ENCODE measurements around the gene BRSK2. TPM values are rescaled to one million over a fixed set of nuclear protein-coding genes. Genes with fewer than 3 reads are reported as not detected.

BRSK2 gene
- total and polyA plus RNA-seq, 2 experiments from 2014 or later: 4.7 to 13.6 TPM

DNA sequence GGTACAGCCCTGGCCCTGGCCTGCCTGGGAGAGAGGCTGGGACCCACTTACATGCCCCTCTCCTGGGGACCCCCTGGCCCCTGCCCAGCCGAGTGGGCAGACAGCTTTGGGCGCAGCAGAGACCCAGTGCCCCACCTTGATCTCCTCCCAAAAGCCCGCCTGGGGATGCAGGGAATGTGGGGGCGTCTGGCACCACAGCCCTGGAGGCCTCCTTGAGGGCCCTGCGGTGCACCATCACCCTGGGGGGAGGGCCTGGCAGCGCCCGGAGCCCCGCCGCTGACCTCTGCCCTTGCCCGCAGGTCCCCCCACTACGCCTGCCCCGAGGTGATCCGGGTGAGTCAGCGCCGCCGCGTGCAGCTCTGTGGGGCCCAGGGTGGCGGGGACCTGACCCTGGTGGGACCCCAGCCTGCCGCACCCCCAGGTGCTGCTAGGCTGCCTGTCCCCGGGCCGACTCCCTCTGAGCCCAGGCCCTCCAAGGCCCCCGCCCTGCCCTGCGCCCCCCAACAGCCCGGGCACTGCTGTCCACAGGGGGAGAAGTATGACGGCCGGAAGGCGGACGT, 53.2 kb downstream of the BRSK2 start:
- no peaks in the 10 kb centered on the region for H3K9me3 ChIP-seq (ENCODE audit: low read depth)
- H4K20me1 ChIP-seq (ENCODE audit: insufficient read depth, poor library complexity, severe bottlenecking): no peaks in the 10 kb centered on the region
- H3K4me3 ChIP-seq: no peak overlapping the region
- TF ChIP-seq EZH2phosphoT487 (IDR thresholded peaks at IDR 0.05; ENCODE audit: low read depth, severe bottlenecking, unreplicated experiment): no peak
- TF ChIP-seq, protein P1, sequence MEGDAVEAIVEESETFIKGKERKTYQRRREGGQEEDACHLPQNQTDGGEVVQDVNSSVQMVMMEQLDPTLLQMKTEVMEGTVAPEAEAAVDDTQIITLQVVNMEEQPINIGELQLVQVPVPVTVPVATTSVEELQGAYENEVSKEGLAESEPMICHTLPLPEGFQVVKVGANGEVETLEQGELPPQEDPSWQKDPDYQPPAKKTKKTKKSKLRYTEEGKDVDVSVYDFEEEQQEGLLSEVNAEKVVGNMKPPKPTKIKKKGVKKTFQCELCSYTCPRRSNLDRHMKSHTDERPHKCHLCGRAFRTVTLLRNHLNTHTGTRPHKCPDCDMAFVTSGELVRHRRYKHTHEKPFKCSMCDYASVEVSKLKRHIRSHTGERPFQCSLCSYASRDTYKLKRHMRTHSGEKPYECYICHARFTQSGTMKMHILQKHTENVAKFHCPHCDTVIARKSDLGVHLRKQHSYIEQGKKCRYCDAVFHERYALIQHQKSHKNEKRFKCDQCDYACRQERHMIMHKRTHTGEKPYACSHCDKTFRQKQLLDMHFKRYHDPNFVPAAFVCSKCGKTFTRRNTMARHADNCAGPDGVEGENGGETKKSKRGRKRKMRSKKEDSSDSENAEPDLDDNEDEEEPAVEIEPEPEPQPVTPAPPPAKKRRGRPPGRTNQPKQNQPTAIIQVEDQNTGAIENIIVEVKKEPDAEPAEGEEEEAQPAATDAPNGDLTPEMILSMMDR (IDR thresholded peaks at IDR 0.05; ENCODE audit: poor library complexity): no peak
- no peak for TF ChIP-seq EZH2 (IDR thresholded peaks at IDR 0.05; ENCODE audit: borderline replicate concordance)
- peaks cover 13% of the 10 kb centered on the region for H3K4me1 ChIP-seq (ENCODE audit: insufficient read depth)
- no peak overlapping the region for H2AFZ ChIP-seq
- H3K9me2 ChIP-seq (replicated peaks; ENCODE audit: insufficient read depth): no peaks in the 10 kb centered on the region
- WGBS (ENCODE audit: low lambda C conversion rate, missing lambda C conversion rate): 91% methylated on average over 18 of the region's 28 CpGs
- no peaks in the 10 kb centered on the region for H3K36me3 ChIP-seq (replicated peaks; ENCODE audit: insufficient read depth, low read depth)
- H3K27ac ChIP-seq: no peak overlapping the region
- no peak for DNase-seq (ENCODE audit: low spot score)
- no peaks in the 10 kb centered on the region for H3K79me2 ChIP-seq
- H3K27me3 ChIP-seq: no peaks in the 10 kb centered on the region
- no peak overlapping the region for H3K4me2 ChIP-seq

DNA sequence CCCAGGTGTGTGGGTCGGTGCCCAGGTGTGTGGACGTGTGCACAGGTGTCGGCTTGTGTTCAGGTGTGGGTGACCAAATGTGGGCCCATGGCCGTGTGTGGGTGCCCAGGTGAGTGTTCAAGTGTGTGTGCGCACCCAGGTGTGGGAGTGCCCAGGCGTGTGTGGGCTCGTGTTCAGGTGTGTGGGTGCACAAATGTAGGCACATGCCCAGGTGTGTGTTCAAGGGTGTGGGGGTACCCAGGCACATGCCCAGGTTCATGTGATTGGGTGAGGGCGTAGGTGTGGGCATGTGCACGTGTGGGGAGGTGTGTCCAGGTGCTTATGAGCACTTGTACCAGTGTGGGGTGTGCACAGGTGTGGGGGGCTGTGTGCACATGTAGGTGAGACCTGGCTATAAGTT, 54.0 kb downstream of the BRSK2 start:
- no peaks in the 10 kb centered on the region for H4K20me1 ChIP-seq (ENCODE audit: insufficient read depth, poor library complexity, severe bottlenecking)
- no peaks in the 10 kb centered on the region for H3K79me2 ChIP-seq
- H3K4me1 ChIP-seq (ENCODE audit: insufficient read depth): peaks cover 4% of the 10 kb centered on the region
- H3K36me3 ChIP-seq (replicated peaks; ENCODE audit: insufficient read depth, low read depth): no peaks in the 10 kb centered on the region
- H3K27ac ChIP-seq: no peak overlapping the region
- H3K9me2 ChIP-seq (replicated peaks; ENCODE audit: insufficient read depth): no peaks in the 10 kb centered on the region
- no peak overlapping the region for H3K4me3 ChIP-seq
- no peak overlapping the region for H3K4me2 ChIP-seq
- no peaks in the 10 kb centered on the region for H3K9me3 ChIP-seq (ENCODE audit: low read depth)
- no peak overlapping the region for H2AFZ ChIP-seq
- WGBS (ENCODE audit: low lambda C conversion rate, missing lambda C conversion rate): 96% methylated on average over 9 of the region's 9 CpGs
- no peaks in the 10 kb centered on the region for H3K27me3 ChIP-seq
- TF ChIP-seq EZH2 (IDR thresholded peaks at IDR 0.05; ENCODE audit: borderline replicate concordance) (no peak), EZH2phosphoT487 (IDR thresholded peaks at IDR 0.05; ENCODE audit: low read depth, severe bottlenecking, unreplicated experiment) (no peak)
- TF ChIP-seq, protein P1 (IDR thresholded peaks at IDR 0.05; ENCODE audit: poor library complexity): no peak
- DNase-seq (ENCODE audit: low spot score): no peak

DNA sequence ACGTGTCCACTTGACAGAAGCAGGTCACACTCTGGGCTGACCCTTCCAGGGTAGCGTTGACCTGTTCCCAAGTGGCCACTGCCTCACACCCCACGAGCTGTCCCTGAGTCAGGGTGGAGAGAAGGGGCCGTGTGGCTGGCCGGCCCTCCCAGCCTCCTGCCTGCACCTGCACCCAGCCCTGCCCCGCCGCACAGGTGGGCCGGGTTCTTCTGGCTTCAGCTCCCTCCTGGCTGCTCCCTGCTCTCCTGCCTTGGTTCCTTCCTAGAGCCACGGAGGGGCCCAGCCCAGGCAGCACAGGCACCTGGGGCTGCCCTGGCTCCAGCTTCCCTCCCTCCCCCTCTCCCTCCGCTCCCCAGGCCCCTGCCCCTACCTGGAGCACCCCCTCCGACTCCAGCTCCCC, 54.6 kb downstream of the BRSK2 start:
- Histone ChIP-seq H2AFZ (no peak overlapping the region), H3K36me3 (replicated peaks; ENCODE audit: insufficient read depth, low read depth) (no peaks in the 10 kb centered on the region), H3K27ac (no peak overlapping the region), H3K4me1 (ENCODE audit: insufficient read depth) (no peaks in the 10 kb centered on the region), H3K27me3 (no peaks in the 10 kb centered on the region), H4K20me1 (ENCODE audit: insufficient read depth, poor library complexity, severe bottlenecking) (no peaks in the 10 kb centered on the region), H3K9me2 (replicated peaks; ENCODE audit: insufficient read depth) (no peaks in the 10 kb centered on the region), H3K4me3 (no peak overlapping the region), H3K9me3 (ENCODE audit: low read depth) (no peaks in the 10 kb centered on the region), H3K79me2 (no peaks in the 10 kb centered on the region), H3K4me2 (no peak overlapping the region)
- TF ChIP-seq EZH2phosphoT487 (IDR thresholded peaks at IDR 0.05; ENCODE audit: low read depth, severe bottlenecking, unreplicated experiment): no peak
- TF ChIP-seq, protein P1 (IDR thresholded peaks at IDR 0.05; ENCODE audit: poor library complexity): no peak
- no peak for TF ChIP-seq EZH2 (IDR thresholded peaks at IDR 0.05; ENCODE audit: borderline replicate concordance)
- WGBS (ENCODE audit: low lambda C conversion rate, missing lambda C conversion rate): 78% methylated on average over 8 of the region's 11 CpGs
- DNase-seq (ENCODE audit: low spot score): no peak
